ENCODE results near the gene TFPT. TPM values are rescaled to one million over a fixed set of nuclear protein-coding genes. Genes with fewer than 3 reads are reported as not detected.

Gene TFPT
- total and polyA plus RNA-seq, 4 donors = 2.4 to 5.6 (median 4.2) TPM

- peaks cover 34 to 57% (median 39%) of the 10 kb centered on the region in 4 donors for H3K36me3 ChIP-seq (ENCODE audit: control insufficient read depth in 4 of 4, insufficient read depth in 3 of 4, low read depth in 1 of 4, low read length in 3 of 4)
- no peak overlapping the region for H3K4me3 ChIP-seq (ENCODE audit: low read depth in 1 of 3, low read length in 3 of 3)
- no peak overlapping the region for H3K9ac ChIP-seq (ENCODE audit: low read depth in 1 of 2, low read length in 2 of 2)
- H3K9me3 ChIP-seq (ENCODE audit: control insufficient read depth in 4 of 4, low read length in 3 of 4) = no peaks in the 10 kb centered on the region
- H3K27ac ChIP-seq (ENCODE audit: low read depth in 1 of 2, low read length in 2 of 2) = no peak overlapping the region
- no peaks in the 10 kb centered on the region for H3K27me3 ChIP-seq (ENCODE audit: control insufficient read depth in 4 of 4, insufficient read depth in 4 of 4, low read length in 3 of 4)
- DNase-seq (ENCODE audit: low spot score) = no peak
- TF ChIP-seq TAF1 (conservative IDR thresholded peaks at IDR 0.05) (no peak), FOXA2 (IDR thresholded peaks at IDR 0.05) (no peak), RAD21 (IDR thresholded peaks at IDR 0.05) (no peak), REST (IDR thresholded peaks at IDR 0.05) (no peak), FOXA1 (IDR thresholded peaks at IDR 0.05) (no peak), SP1 (IDR thresholded peaks at IDR 0.05) (no peak), CTCF (IDR thresholded peaks at IDR 0.05; ENCODE audit: low read depth, low read length, missing input control) (no peak), HNF4A (conservative IDR thresholded peaks at IDR 0.05) (no peak), YY1 (IDR thresholded peaks at IDR 0.05) (no peak), JUND (IDR thresholded peaks at IDR 0.05) (no peak), MAX (IDR thresholded peaks at IDR 0.05) (no peak)
- H3K4me1 ChIP-seq (ENCODE audit: control insufficient read depth in 4 of 4, insufficient read depth in 4 of 4, low read length in 3 of 4) = peaks cover 1 to 29% (median 24%) of the 10 kb centered on the region in 4 donors
- WGBS = 97% methylated on average over 3 of the region's 3 CpGs
These were observed 41.5 kb upstream of the TFPT start for GRCh38 chr19:54156953-54157352.

- no peak for DNase-seq (ENCODE audit: low spot score)
- no peak for TF ChIP-seq MAX (IDR thresholded peaks at IDR 0.05)
- no peak for TF ChIP-seq RXRA (IDR thresholded peaks at IDR 0.05)
- TF ChIP-seq GABPA (IDR thresholded peaks at IDR 0.05 in 1 of 2, conservative IDR thresholded peaks at IDR 0.05 in 1 of 2) = no peak
- H3K27ac ChIP-seq (ENCODE audit: low read depth in 1 of 2, low read length in 2 of 2) = no peak overlapping the region
- H3K36me3 ChIP-seq (ENCODE audit: control insufficient read depth in 4 of 4, insufficient read depth in 3 of 4, low read depth in 1 of 4, low read length in 3 of 4) = peaks cover 34 to 62% (median 42%) of the 10 kb centered on the region in 4 donors
- WGBS = 89% methylated on average over 11 of the region's 11 CpGs
- no peak overlapping the region for H3K4me3 ChIP-seq (ENCODE audit: low read depth in 1 of 3, low read length in 3 of 3)
- no peaks in the 10 kb centered on the region for H3K27me3 ChIP-seq (ENCODE audit: control insufficient read depth in 4 of 4, insufficient read depth in 4 of 4, low read length in 3 of 4)
- no peak overlapping the region for H3K9ac ChIP-seq (ENCODE audit: low read depth in 1 of 2, low read length in 2 of 2)
- no peaks in the 10 kb centered on the region for H3K9me3 ChIP-seq (ENCODE audit: control insufficient read depth in 4 of 4, low read length in 3 of 4)
- H3K4me1 ChIP-seq (ENCODE audit: control insufficient read depth in 4 of 4, insufficient read depth in 4 of 4, low read length in 3 of 4) = peaks cover 0 to 25% (median 22%) of the 10 kb centered on the region in 4 donors
These were observed 41.0 kb upstream of the TFPT start for GRCh38 chr19:54156490-54156889.

- 79% methylated on average over 19 of the region's 19 CpGs for WGBS
- no peak for DNase-seq (ENCODE audit: low spot score)
- H3K36me3 ChIP-seq (ENCODE audit: control insufficient read depth in 4 of 4, insufficient read depth in 3 of 4, low read depth in 1 of 4, low read length in 3 of 4) = peaks cover 34 to 67% (median 44%) of the 10 kb centered on the region in 4 donors
- H3K27me3 ChIP-seq (ENCODE audit: control insufficient read depth in 4 of 4, insufficient read depth in 4 of 4, low read length in 3 of 4) = no peaks in the 10 kb centered on the region
- no peak overlapping the region for H3K4me3 ChIP-seq (ENCODE audit: low read depth in 1 of 3, low read length in 3 of 3)
- no peak overlapping the region for H3K9ac ChIP-seq (ENCODE audit: low read depth in 1 of 2, low read length in 2 of 2)
- H3K9me3 ChIP-seq (ENCODE audit: control insufficient read depth in 4 of 4, low read length in 3 of 4) = no peaks in the 10 kb centered on the region
- H3K27ac ChIP-seq (ENCODE audit: low read depth in 1 of 2, low read length in 2 of 2) = no peak overlapping the region
- H3K4me1 ChIP-seq (ENCODE audit: control insufficient read depth in 4 of 4, insufficient read depth in 4 of 4, low read length in 3 of 4) = peaks cover 0 to 21% (median 19%) of the 10 kb centered on the region in 4 donors
- no peak for TF ChIP-seq YY1 (IDR thresholded peaks at IDR 0.05)
- TF ChIP-seq MAX (IDR thresholded peaks at IDR 0.05) = no peak
- no peak for TF ChIP-seq RXRA (IDR thresholded peaks at IDR 0.05)
- TF ChIP-seq FOXA1 (IDR thresholded peaks at IDR 0.05) = no peak
- no peak for TF ChIP-seq RAD21 (IDR thresholded peaks at IDR 0.05)
- no peak for TF ChIP-seq SP1 (IDR thresholded peaks at IDR 0.05)
- TF ChIP-seq TAF1 (conservative IDR thresholded peaks at IDR 0.05) = no peak
- no peak for TF ChIP-seq FOXA2 (IDR thresholded peaks at IDR 0.05)
- TF ChIP-seq NR2F2 (IDR thresholded peaks at IDR 0.05) = no peak
- no peak for TF ChIP-seq REST (IDR thresholded peaks at IDR 0.05)
- no peak for TF ChIP-seq JUND (IDR thresholded peaks at IDR 0.05)
- TF ChIP-seq ZBTB33 (IDR thresholded peaks at IDR 0.05) = no peak
These were observed 40.2 kb upstream of the TFPT start for GRCh38 chr19:54155694-54156093.
